T follicular helper cell (primary cell): ENCODE data around the gene SOD1.
"Not testable (repeated sequence)": the region's sequence is repeated elsewhere in the genome, so short reads cannot be mapped to it uniquely, and the experiment has no call there.

Source experiments
- DNase-seq: peaks from one replicate; pipeline ENCODE4 v3.0.0-alpha.2; 2020; ENCODE audit warnings: low read depth

SOD1 gene

DNA sequence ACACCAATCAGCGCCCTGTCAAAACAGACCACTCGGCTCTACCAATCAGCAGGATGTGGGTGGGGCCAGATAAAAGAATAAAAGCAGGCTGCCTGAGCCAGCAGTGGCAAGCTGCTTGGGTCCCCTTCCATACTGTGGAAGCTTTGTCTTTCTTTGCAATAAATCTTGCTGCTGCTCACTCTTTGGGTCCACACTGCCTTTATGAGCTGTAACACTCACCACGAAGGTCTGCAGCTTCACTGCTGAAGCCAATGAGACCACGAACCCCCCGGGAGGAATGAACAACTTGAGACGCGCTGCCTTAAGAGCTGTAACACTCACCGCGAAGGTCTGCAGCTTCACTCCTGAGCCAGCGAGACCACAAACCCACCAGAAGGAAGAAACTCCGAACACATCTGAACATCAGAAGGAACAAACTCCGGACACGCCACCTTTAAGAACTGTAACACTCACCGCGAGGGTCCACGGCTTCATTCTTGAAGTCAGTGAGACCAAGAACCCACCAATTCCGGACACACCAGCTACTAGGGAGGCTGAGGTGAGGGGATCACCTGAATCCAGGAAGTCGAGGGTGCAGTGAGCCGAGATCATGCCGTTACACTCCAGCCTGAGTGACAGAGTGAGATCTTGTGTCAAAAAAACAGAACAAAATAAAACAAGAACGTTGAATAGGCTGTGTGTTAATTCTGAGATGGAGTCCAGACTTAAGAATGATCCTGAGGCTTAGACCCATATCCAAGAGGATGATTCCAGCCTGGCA is 4.5 kb upstream of the SOD1 start:
- DNase-seq = not testable (repeated sequence)

DNA sequence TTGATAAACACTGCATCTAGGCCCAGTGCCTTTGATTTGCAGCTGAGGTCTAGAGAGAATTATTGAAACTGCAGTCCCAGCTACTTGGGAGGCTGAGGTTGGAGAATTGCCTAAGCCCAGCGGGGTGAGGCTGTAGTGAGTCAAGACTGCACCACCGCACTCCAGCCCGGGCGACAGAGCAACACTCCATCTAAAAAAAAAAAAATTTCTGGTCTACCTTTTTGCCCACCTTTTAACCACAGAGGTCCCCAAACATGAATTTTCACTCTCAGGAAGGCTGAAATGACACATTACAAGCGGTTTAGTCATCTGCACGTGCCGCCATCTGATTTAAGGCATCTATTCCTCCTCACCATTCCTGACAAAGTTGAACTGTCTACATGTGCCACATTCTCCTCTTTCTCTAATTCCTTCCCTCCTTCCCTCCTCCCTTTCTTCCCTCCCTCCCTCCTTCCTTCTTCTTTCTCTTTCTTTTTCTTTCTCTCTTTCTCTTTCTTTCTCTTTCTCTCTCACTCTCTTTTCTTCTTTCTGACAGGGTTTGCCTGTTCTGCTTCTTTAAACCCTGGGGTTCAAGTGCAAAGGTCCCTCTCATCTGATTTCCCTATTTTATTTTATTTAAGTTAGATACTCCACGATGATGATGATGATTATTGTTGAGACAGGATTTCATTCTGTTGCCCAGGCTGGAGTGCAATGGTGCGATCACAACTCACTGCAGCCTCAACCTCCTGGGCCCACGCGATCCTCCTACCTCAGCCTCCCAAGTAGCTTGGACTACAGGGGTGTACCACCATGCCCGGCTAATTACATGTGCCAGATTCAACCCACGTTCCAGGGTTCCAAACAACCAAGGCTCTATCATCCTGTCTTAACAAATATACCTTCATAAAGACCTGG is 3.0 kb upstream of the SOD1 start:
- no peak for DNase-seq

DNA sequence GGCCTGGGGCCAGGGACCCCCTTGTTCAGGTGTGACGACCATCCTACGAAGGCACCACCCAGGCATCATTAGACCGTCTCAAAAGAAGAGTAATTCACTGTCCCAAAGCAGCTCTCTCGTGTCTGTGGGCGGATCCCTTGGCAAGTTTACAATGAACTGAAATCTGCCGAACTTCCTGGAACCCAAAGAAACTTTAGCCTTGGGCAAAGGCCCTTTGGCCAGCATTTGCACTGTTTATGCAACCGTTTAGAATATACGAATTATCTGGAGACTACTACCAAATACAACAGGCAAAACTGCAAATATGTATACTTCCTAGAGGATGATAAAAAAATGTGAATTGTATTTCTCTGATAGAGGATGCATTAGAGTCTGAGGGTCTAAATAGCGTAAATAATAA is 1.4 kb upstream of the SOD1 start:
- DNase-seq = no peak

- no peak for DNase-seq
Observed at GRCh38 chr21:31659286-31659535, 282 bp upstream of the SOD1 start.

- DNase-seq = no peak
Observed at GRCh38 chr21:31660259-31660565, 719 bp downstream of the SOD1 start.

DNA sequence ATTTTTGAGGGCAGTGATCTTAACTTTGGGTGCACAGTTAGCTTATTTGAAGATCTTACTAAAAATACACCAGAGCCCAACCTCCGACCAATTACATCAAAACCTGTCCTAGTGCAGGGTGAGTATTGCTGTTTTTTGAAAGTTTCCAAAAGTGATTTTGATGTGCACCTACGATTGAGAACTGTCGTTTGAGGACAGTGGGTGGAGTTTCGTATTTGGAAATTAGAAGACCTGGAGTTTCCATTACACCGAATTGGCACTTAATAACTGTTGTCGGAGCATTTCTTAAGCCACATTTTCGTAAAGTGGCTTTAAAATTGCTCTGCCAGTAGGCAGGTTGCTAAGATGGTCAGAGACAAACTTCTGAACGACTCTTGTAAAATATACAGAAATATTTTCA is 1.1 kb downstream of the SOD1 start:
- no peak for DNase-seq

GRCh38 chr21:31663584-31664249 is 4.2 kb downstream of the SOD1 start:
- DNase-seq = no peak

- DNase-seq = no peak
Observed at GRCh38 chr21:31665397-31665796, 5.9 kb downstream of the SOD1 start.

DNA sequence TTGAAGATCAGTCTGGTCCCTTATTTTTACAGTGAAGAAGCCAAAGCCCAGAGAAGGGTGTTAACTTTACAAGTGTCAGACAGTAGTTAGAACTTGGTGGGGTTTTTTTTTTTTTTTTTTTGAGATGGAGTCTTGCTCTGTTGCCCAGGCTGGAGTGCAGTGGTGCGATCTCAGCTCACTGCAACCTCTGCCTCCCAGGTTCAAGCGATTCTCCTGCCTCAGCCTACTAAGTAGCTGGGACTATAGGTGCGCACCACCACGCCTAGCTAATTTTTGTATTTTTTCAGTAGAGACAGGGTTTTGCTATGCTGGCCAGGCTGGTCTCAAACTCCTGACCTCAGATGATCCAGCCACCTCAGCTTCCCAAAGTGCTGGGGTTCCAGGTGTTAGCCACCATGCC is 6.4 kb downstream of the SOD1 start:
- DNase-seq = not testable (repeated sequence)

- DNase-seq = no peak
Observed at GRCh38 chr21:31666445-31667010, 7.0 kb downstream of the SOD1 start.

DNA sequence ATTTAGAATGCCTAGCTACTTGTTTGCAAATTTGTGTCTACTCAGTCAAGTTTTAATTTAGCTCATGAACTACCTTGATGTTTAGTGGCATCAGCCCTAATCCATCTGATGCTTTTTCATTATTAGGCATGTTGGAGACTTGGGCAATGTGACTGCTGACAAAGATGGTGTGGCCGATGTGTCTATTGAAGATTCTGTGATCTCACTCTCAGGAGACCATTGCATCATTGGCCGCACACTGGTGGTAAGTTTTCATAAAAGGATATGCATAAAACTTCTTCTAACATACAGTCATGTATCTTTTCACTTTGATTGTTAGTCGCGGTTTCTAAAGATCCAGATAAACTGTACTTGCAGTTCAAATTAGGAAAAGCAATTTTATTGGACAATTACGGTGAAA is 7.6 kb downstream of the SOD1 start:
- no peak for DNase-seq

GRCh38 chr21:31667639-31668038 is 8.1 kb downstream of the SOD1 start:
- DNase-seq = no peak

DNA sequence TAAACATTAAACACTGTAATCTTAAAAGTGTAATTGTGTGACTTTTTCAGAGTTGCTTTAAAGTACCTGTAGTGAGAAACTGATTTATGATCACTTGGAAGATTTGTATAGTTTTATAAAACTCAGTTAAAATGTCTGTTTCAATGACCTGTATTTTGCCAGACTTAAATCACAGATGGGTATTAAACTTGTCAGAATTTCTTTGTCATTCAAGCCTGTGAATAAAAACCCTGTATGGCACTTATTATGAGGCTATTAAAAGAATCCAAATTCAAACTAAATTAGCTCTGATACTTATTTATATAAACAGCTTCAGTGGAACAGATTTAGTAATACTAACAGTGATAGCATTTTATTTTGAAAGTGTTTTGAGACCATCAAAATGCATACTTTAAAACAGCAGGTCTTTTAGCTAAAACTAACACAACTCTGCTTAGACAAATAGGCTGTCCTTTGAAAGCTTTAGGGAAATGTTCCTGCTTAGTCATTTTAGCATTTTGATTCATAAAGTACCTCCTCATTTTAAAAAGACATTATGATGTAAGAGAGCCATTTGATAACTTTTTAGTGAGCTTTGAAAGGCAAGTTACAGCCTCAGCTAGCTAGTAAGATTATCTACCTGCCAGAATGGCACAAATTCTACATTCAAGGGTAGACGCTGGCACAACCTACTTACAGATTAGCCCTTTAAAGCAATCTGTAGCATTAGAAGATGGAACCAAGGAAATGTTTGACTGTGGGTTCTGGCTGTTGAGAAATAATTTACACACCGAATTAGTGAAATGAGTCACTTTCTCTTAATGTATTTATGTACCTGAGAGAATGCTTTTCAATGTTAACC is 9.4 kb downstream of the SOD1 start:
- no peak for DNase-seq

GRCh38 chr21:31670070-31670469 is 10.6 kb downstream of the SOD1 start:
- no peak for DNase-seq

GRCh38 chr21:31671146-31671716 is 11.7 kb downstream of the SOD1 start:
- no peak for DNase-seq

DNA sequence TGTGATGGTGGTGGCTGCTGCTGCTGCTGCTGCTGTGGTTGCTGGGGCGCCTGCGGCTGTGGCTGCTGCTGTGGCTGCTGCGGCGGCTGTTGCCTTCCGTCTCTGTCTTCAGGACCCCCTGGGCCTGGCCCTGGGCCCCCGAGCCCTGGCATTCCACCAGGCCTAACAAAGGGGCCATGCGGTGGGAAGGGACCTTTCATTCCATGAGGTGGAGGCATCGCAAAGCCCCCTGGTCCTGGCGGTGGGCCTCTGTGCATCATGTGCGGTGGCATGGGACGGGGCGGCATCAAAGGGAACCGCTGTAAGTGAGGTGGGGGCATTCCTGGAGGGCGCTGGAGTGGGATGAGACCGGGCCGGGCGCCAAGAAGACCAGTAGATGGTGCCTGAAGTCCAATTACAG is 12.4 kb downstream of the SOD1 start:
- DNase-seq = no peak

DNA sequence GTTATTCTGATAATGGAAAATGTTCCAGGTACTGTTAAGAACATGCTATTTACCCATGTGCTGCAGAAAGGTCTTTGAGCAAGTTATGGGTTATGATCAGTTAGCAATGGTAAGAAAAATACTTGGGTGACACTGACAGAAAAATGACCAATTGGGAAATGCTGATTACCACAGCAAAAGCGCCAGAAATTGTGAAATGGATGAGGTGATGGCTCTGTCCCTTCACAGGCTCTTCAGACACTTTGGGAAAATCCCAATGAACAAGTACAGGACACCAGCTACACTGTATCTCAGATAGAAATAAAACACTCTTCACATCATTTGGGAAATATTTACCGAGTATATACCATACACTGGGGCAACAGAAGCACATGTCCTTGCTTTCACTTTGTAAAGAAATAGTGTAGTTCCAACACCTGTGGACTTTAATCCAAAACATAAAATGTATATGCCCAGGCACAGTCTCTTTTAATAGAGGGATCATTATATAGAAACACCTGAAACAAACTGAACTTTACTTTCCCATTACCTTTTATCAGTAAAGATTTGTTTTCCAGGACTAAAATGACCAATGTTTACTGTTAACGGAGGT is 13.9 kb downstream of the SOD1 start:
- no peak for DNase-seq

- DNase-seq = no peak
Observed at GRCh38 chr21:31675318-31675717, 15.8 kb downstream of the SOD1 start.

- DNase-seq = no peak
Observed at GRCh38 chr21:31675960-31676359, 16.5 kb downstream of the SOD1 start.

- DNase-seq = no peak
Observed at GRCh38 chr21:31677047-31677446, 17.6 kb downstream of the SOD1 start.

DNA sequence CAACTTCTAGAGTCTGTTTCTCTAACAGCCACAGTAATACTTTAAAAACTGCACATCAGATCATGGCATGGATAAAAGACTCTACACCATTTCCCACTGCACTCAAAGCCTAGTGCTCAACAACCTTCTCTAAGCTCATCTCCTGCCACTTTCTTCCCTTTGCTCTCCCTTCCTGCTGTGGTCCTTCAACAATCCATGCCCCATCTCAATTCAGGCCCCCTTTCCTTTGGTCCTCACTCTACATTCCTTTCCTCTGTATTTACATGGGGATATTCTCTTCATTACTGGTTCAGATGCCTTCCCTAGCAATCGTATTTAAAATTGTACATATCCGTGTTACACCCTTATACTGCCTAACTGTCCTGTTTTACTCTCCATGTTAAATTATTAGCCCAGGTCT is 19.0 kb downstream of the SOD1 start:
- no peak for DNase-seq
